COR-L47 (cell line): ENCODE results near the gene SLC13A4.
"Not testable (repeated sequence)": the region's sequence is repeated elsewhere in the genome, so short reads cannot be mapped to it uniquely, and the experiment has no call there.

Experiments
- DNase-seq: peaks from one replicate; lab custom pipeline; 2025; lab: John Stamatoyannopoulos, UW

The SLC13A4 gene

DNA sequence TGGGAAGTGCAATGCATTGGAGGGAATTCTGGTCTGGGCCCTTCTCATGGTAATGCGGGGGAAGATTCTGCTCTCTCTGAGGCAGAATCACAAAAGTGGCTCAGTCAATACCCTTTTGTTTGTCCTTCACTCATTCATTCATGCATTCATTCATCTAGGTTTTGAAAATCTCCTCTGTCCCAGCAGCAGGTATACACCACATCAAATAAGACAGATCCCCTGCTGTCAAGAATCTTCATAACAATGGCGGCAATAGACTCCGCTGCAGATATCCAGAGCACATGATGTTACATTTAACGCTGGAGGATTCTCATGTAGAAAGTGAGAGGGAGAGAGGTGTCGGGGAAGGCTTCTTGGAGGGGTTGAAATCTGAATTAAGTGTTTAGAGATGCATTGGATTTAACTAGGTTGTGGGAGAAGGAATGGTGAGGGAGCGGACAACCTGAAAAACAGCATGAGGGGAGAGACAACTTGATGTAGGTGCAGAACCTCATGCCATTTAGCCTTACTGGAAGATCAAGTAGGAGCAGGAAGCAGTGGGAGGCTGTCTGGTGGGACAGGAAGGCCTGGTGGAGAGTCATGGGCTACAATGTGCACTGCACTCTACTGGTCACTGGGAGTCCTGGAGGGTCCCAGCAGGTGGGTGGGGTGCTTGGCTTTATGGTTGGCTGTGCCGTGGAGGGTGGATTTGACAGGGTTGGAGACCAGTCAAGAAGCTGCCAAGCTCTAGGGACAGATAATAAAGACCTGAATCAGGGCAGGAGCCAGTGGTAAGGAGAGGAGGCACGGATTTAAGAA lies 25.8 kb upstream of the SLC13A4 start:
- no peak for DNase-seq

DNA sequence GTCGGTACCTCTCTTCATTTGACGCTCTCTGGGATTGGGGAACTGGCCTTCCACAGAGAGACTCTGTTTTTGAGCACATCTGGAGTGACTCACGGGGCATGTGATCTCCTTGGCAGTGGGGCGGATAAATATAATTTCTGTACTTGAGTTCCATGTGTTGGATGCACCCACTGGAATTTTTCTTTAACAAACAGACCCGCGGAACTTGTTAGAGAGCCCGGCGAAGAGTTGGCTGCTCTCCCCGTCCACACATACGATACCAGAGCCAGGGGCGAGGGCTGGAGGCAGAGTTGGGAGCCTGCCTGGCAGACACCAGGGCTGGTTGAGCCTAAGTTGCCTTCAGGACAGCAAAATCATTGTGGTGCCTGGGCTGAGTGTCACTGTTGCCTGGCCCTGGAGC lies 20.8 kb upstream of the SLC13A4 start, which contains the start of gene FAM180A:
Gene FAM180A, minus strand, starts transcription at position 44 of the 400 bp plus-strand sequence. CDS start 233 bp downstream, outside the sequence.
- DNase-seq = no peak

DNA sequence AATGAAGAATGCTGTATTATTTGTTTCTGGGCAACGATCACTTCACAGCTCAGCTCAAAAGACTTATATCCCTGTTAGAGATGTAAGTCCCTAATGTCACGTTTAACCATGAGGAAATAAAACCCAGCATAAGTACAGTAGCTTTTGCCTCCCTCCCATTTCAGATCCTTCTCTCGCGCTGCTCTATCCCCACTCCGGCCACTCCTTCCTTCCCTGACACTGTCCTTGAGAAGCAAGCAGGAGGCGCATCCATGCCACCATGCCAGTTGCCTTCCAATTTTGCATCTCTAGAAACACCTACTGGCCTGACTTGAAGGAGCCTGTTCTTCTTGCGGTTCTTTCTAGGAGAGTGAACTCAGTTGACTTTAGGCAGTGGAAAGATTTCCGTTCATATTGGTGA lies 19.4 kb upstream of the SLC13A4 start:
- no peak for DNase-seq

DNA sequence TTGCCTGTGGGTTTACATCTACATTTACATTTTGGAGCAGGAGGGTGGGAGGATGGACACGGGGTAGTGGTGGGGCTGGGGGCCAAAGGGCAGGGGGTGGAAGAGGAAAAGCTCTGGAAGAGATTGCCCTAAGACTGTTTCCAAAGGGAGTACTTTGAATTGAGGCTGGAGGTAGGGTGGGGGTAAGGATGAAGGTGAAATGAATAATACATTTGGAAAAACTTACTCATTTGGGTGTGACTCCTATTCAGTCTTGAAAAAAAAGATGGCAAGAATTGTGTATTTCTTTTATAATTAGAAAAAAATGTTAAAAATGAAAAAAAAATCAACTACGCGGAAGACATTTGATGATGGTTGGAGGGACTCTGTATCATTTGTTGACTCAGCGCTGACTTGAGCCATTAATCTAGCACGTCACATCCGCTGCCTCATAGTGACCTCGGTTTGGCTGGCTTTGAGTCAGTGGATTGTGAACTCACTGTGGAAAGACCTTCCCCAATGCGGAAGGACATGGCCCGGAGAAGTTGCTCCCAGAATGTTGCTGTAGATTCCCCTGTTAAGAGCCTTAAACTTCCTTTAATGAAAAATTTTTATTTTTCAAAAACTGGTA lies 17.8 kb upstream of the SLC13A4 start:
- no peak for DNase-seq

DNA sequence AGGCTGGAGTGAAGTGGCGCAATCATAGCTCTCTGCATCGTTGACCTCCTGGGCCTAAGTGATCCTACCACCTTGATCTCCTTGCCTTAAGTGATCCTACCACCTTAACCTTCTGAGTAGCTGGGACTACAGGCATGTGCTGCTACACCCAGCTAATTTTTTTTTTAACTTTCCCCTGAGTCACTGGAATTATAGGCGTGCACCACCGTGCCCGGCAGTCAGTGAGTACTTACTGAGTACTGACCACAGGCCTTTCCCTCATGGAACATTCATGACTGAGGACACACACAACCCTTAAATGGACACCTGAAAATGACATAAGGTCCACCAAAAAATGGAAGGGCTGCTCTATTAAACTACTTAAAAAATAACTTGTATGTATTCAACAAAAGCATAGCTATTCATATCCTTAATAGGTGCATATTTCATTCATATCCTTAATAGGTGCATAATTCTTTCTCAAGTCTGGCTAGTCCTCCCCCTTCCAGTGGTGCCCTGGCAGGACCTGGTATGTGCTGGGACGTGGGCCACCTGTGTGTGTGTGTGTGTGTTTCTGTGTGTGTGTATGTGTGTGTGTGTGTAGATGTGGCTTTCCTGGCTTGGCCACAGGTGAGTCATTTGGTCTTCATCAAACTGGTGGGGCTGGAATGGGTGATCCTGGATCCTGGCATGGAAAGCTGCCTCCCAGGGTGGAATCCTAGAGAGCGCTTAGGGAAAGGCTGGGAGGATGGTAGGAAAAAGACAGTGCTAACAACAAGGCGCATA lies 17.1 kb upstream of the SLC13A4 start:
- no peak for DNase-seq

DNA sequence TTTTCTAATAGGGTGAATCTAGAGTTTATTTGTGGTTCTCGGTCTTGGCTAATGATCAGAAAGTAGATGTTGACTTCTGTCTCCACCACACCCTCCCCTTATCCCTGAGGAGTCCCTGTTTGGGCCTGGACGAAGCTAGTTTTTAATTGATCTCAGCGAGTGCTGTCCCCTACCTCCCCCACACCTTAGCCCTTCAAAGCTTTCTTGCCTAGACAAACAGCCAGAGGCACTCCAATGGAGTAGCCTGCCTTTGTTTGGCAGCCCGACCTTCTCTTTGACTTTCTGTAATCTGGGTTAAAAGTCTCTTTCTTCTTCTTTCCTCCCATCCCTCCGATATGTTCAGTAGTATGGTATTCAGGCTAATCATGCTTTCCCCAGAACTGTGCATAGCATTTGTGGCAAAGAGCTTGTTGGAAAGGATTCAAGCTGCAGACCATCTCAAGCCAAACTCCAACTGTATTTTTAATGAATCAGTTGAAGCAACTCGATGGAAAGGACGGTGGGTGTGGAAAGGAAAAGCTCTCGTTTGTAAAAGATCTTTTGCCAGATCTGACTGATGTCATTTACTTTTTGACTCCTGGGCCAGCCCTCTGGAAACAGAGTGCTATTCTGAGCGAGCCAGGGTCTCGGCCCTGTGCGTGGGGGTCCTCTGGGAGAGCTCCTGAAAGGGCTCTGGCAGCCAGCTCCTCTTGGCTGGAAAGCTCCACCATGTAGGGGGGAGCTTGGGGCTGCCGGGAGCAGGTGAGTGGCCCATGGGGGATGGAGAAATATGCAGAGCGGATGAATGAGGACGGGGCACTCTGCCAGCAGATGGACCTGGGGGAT lies 16.1 kb upstream of the SLC13A4 start:
- no peak for DNase-seq

DNA sequence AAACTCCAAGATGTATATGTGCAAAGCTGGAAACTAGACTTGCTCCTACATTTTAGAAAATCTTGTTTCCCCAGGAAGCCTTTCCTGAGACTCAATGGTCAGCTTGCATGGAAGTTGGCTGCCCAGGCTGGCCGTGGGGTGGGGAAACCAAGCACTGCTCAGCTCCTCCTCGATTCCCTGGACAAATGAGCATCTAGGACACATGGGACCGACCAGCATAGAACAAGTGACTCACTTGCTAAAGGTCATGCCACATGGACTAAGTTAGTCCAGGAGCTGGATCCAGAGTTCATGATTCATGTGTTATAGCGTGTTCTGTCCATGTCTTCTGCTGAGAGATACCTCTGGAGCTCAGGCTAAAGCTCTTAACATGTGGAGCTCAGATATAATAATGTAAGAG lies 14.4 kb upstream of the SLC13A4 start:
- DNase-seq = no peak

DNA sequence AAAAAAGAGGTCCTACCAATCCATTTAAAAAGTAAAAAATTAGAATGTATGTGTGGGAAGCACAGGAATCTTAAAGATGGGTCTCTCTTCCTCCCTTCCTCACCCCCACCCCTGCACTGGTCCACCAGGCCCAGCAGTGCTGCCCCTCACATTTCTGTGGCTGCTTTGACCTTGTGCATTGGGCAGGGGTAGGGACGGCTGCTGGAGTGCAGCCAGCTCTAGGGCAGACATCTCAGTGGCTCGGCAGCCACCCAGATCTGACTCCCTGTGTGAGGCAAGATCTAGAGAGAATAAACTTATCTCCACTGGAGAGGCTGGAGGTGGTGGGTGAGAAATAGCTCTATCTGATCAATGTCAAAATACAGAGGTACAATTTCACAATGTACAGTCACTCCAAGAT lies 13.9 kb upstream of the SLC13A4 start:
- no peak for DNase-seq

DNA sequence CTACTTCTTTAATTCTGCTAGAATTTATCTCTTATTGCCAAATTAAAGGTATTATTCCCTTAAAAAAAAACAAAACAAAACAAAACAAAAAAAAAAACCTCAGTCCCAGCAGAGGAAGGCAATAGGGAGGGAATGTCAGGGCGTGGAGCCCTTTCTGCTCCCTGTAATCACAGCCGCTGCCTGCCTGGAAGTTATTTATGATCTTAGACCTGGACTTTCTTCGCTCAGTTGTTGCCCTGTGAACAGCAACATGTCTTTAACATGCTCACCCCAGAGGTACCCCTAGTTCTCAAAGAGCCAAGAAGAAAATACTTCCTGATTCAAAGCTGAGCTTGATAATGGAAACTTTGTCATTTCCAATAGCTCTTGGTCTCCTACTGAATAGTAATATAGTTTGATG lies 12.9 kb upstream of the SLC13A4 start:
- DNase-seq = no peak

DNA sequence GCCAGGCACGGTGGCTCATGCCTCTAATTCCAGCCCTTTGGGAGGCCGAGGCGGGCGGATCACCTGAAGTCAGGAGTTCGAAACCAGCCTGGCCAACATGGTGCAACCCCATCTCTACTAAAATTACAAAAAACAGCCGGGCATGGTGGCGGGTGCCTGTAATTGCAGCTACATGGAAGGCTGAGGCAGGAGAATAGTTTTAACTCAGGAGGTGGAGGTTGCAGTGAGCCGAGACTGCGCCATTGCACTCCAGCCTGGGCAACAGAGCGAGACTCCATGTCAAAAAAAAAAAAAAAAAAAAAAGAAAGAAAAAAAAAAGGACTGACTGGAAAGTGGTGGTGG lies 9.3 kb upstream of the SLC13A4 start:
- DNase-seq = not testable (repeated sequence)

DNA sequence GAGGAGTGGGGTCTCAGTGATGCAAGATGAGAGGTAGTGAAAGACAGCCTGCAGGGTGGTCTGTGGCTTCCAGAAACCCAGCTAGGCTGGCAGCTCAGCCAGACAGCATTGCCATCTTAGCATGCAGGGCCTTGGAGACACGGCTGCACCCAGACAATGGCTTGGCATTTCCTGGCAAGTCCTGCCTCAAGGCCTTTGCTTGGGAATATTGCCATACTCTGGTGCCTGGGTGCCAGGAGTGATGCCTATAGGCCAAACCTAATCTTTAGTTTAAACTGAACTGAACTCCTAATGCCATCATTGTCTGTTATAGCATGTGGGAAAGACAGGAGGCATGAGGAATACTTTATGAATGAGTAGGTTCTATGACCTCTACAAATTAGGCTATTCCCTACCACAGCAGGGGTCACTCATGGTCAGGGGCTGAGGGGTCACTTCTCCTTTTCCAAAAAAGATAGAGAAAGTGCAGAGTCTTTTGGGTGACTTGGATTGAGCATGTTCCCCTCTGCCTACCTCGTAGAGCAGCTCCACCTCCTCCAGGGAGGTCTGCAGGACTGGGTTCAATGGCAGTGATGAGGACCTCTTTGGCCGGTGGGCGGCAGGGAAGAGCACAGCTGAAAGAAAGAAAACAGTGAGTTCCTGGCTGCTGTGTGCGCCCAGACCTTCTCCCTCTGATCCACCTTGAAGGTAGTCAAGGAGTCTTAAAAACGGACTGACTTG lies 8.8 kb upstream of the SLC13A4 start:
- no peak for DNase-seq

DNA sequence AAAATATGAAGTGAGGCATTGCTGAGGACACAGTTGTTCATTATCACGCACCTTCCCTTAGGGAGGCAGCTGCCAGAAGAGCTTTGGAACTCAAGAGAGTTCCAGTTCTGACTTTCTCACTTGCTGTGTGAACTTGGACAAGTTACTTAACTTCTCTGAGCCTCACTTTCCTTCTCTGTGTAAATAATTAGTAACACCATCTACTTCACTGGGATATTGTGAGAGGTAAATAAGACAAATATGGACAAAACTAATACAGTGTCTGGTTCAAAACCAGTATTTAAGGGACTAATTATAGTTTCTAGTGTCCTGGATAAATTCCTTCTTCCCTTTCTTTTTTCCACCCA lies 6.3 kb upstream of the SLC13A4 start:
- no peak for DNase-seq

DNA sequence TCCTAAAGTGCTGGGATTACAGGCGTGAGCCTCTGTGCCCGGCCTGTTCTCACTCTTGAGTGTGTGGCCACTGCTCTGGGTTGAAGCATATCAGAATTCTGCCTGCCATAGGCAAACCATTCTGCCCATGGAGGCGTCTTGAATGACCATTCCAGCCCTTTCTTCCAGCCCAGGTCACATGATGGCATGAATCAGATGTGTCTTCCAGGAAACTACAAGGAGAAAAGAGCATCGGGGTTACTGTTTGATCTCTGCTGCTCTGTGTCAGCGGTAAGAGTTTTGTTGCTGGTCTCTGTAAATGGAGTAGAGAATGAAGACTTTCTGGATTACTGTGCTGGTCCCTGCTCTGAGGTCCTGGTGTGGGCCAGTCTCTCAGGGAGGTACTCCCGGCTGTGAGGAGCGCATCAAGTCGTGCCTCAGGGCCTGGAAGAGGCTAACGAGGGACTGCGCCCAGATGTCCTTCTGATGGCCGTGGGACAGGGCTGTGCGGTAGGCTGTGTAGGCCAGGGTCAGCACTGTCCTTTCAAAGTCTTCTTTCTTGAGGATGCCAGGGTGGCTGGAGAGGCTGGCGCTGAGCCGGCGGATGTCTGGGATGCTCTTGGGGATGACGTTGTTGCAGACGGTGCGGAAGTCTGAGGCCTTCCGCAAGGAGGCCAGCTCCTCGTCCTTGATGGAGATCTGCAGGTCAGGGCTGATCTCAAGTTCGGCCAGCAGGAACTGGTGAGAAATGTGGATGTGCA lies 5.8 kb upstream of the SLC13A4 start:
- no peak for DNase-seq

DNA sequence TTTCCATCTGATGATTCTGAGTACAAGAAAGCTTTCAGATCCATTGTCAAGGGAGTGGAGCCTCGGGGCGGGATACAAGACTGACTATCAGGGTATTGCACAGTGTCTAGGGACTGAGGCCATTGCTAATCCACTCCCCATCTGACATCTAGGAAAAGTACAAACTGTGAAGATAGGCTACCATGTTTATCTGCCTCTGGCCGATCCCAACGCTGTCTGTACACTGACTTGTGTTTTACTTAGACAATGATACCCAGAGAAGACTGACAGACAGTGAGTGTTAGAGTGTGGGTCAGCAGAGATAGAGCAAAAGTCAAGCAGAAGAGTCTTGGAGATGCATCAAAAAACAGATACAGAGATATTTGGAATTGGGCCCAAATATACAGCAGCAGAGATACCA lies 3.1 kb upstream of the SLC13A4 start:
- no peak for DNase-seq

DNA sequence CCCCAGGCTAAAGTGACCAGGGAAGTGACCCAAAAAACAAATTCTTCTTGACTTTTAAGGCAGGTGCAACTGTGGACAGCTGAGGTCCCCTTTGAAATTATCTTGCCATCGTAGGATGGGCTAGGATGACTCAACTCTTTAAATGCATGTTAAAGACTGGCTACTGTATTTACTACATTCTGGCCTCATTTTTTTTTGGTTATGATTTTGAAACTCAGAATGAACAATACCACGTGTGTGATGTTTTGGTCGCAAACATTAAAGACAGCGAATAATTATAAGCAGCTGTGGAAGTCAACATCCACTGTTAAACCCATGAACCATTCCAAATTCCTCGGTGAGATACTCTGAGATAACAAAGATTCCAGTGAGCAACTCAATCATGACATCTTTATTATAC lies 1.2 kb upstream of the SLC13A4 start:
- no peak for DNase-seq

DNA sequence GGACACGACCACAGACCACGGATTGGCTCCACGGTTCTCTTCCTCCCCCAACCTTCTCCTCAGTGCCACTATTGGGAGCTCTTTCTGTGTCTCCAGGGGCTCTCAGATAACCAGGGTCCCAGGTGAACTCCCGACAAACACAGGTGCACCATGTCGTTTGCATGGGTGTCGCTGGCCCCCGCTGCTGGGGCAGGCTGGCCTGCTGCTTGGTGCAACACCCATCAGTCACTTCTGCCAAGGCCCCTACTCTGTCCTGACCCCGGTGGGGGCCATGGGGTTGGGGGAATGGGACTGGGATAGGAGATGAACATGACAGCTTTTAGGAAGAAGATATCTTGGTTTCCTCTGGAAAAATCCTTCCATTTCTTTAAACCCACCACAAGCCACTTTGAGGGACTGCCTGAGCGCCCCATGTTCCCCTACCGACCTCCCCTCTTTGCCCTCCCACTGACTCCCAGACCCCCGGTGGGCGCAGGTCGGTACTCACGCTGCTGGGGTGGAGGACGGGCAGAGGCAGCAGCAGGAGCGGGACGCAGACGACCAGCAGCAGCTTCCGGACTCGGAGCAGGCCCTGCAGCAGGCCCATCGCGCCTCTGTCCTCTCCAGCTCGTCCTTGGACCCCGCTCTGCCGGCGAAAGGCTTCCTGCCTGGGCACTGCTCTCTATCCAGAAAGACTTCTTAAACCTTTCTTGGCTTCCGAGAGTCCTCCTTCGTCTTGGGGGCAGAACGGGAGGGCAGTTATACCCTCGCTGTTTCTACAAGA lies 894 bp downstream of the SLC13A4 start:
- no peak for DNase-seq

DNA sequence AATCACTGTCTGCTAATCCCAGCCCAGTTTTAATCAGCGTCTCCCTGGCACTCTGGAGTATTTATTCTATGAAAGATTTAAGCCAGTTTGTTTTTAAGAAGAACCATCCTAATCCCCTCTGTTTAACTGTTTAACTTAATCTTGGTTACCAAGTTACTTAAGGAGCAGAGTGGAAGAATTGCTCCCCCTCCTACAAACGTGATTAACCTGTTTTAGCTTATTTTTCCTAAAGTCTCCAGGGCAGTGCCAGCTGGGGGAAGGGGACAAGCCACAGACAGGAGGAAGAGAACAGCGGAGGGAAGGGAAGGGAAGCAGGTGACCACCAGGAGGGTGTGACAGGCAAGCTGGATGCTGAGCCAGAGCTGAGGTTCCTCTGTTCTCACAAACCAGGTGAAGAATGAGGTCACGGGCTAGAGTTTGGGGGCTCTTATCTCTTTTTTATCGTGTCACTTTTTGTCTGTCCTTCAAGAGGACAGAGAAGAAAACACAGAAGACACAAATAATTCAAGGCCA lies 1.7 kb downstream of the SLC13A4 start:
- DNase-seq = no peak

DNA sequence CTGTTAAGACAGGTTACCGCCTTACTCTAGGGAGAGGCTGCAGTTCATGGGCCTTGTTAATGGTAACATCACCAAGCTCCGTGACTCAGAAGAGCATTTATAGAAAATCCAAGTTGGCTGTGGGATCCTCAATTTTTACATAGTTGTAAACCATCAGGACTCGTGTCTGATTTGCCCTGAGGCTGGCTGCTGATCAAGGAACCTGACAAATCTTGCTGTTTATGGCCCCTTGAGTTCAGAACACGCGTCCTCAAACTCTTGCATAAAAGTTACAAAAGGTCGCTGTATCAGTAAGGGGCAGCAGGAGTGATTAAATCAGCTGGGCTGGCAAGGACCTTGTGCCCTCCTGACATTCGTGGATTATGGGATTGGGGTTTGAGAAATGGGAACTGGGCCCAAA lies 4.6 kb downstream of the SLC13A4 start:
- no peak for DNase-seq

DNA sequence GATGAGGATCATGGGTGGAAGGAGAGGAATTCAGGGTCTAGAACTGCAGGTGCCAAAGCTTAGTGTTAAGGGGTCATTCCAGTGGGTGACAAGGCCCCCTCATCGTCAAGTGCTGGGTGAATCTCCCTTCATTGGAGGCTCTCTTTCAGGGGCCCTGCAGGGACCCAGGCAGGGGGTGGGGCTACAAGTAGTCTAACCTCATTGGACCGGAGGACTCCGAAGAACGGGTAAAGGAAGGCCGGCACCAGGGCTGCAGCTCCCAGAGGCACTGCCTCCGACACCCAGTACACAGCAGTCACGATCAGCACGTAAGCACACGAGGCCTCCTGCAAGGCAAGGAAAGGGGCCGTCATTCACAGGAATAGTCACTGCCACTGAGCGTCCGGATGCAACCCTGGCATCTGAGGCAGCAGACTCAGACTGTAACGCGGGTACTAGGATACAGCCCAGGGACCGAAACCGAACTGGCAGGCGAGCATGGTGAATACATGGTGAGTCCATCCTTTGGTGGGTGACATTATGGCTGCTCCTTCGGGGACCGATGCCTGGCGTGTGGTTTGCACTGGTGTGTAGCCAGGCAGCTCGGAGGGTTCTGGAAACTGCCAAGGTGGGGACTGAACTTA lies 6.7 kb downstream of the SLC13A4 start:
- no peak for DNase-seq

DNA sequence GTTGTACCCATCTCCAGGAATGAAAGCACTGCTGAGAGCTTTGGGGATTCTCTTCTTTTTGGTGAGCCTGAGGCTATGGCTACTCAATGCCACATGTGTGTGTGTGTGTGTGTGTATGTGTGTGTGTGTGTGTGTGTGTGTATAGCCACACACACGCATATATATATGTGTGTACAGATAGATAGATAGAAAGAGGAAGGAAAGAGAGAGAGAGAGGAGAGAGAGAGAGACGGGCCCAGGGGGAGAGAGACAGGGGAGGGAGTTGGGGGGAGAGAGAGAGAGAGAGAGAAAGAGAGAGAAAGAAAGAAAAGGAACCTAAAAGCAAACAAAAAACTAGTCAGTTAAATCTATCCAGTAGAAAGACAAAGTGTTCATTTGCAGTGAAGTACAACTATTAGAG lies 8.3 kb downstream of the SLC13A4 start:
- no peak for DNase-seq
